ENCODE data around the gene PRDX4. TPM values are rescaled to one million over a fixed set of nuclear protein-coding genes. Genes with fewer than 3 reads are reported as not detected.

PRDX4 gene
- total RNA-seq, 1 donor from 2014 or later, result 149 TPM

- TF ChIP-seq CTCF (IDR thresholded peaks at IDR 0.05), result peak; percentile 42
- no peak for TF ChIP-seq EZH2phosphoT487 (IDR thresholded peaks at IDR 0.05)
- Histone ChIP-seq H3K36me3 (no peaks in the 10 kb centered on the region), H3K4me1 (no peaks in the 10 kb centered on the region), H3K4me2 (no peak overlapping the region), H3K9ac (no peak overlapping the region), H3F3A (ENCODE audit: low read depth) (no peaks in the 10 kb centered on the region), H3K9me3 (ENCODE audit: low read depth) (no peaks in the 10 kb centered on the region), H2AFZ (replicated peaks) (no peak overlapping the region), H3K79me2 (ENCODE audit: low read depth) (no peaks in the 10 kb centered on the region), H4K20me1 (ENCODE audit: low read depth) (no peaks in the 10 kb centered on the region), H3K27ac (no peak overlapping the region), H3K4me3 (no peak overlapping the region), H3K27me3 (no peaks in the 10 kb centered on the region)
- Mint-ChIP-seq H3K4me3 (no peak overlapping the region), H3K36me3 (no peaks in the 10 kb centered on the region), H3K27ac (no peak overlapping the region), H3K4me1 (no peaks in the 10 kb centered on the region), H3K9me3 (peaks cover 7% of the 10 kb centered on the region), H3K27me3 (ENCODE audit: insufficient read depth, low read depth) (peaks cover 3% of the 10 kb centered on the region)
- DNase-seq (ENCODE audit: low spot score), result no peak
Observed at GRCh38 chrX:23633834-23634580, 33.3 kb upstream of the PRDX4 start.

GRCh38 chrX:23637187-23637586 lies 30.1 kb upstream of the PRDX4 start:
- TF ChIP-seq EZH2 (IDR thresholded peaks at IDR 0.05) (no peak), CTCF (IDR thresholded peaks at IDR 0.05) (no peak), EZH2phosphoT487 (IDR thresholded peaks at IDR 0.05) (no peak)
- H3K4me2 ChIP-seq, result no peak overlapping the region
- Mint-ChIP-seq H3K27ac (no peak overlapping the region), H3K9me3 (peaks cover 21% of the 10 kb centered on the region), H3K4me1 (no peaks in the 10 kb centered on the region), H3K4me3 (no peak overlapping the region), H3K36me3 (no peaks in the 10 kb centered on the region), H3K27me3 (ENCODE audit: insufficient read depth, low read depth) (peaks cover 3% of the 10 kb centered on the region)
- no peak overlapping the region for H3K9ac ChIP-seq
- no peak for DNase-seq (ENCODE audit: low spot score)
- H3K27ac ChIP-seq, result no peak overlapping the region
- H3K9me3 ChIP-seq (ENCODE audit: low read depth), result peaks cover 4% of the 10 kb centered on the region
- no peaks in the 10 kb centered on the region for H3K27me3 ChIP-seq
- H3K4me3 ChIP-seq, result no peak overlapping the region
- no peaks in the 10 kb centered on the region for H3K36me3 ChIP-seq
- no peaks in the 10 kb centered on the region for H4K20me1 ChIP-seq (ENCODE audit: low read depth)
- H3F3A ChIP-seq (ENCODE audit: low read depth), result no peaks in the 10 kb centered on the region
- H2AFZ ChIP-seq (replicated peaks), result no peak overlapping the region
- H3K4me1 ChIP-seq, result no peaks in the 10 kb centered on the region
- H3K79me2 ChIP-seq (ENCODE audit: low read depth), result no peaks in the 10 kb centered on the region

GRCh38 chrX:23643020-23643419 lies 24.3 kb upstream of the PRDX4 start:
- Histone ChIP-seq H3K4me3 (no peak overlapping the region), H3K79me2 (ENCODE audit: low read depth) (no peaks in the 10 kb centered on the region), H3K27ac (no peak overlapping the region), H3K9ac (no peak overlapping the region), H3K9me3 (ENCODE audit: low read depth) (peaks cover 4% of the 10 kb centered on the region), H3F3A (ENCODE audit: low read depth) (no peaks in the 10 kb centered on the region), H3K36me3 (no peaks in the 10 kb centered on the region), H3K27me3 (no peaks in the 10 kb centered on the region), H2AFZ (replicated peaks) (no peak overlapping the region), H3K4me2 (no peak overlapping the region), H3K4me1 (no peaks in the 10 kb centered on the region), H4K20me1 (ENCODE audit: low read depth) (no peaks in the 10 kb centered on the region)
- DNase-seq (ENCODE audit: low spot score), result no peak
- Mint-ChIP-seq H3K27ac (no peak overlapping the region), H3K4me3 (no peak overlapping the region), H3K9me3 (peaks cover 23% of the 10 kb centered on the region), H3K4me1 (no peaks in the 10 kb centered on the region), H3K36me3 (no peaks in the 10 kb centered on the region), H3K27me3 (ENCODE audit: insufficient read depth, low read depth) (no peaks in the 10 kb centered on the region)
- TF ChIP-seq CTCF (IDR thresholded peaks at IDR 0.05) (no peak), EZH2phosphoT487 (IDR thresholded peaks at IDR 0.05) (no peak), EZH2 (IDR thresholded peaks at IDR 0.05) (no peak)

All from neural progenitor cell (in vitro differentiated cells).